ENCODE measurements around the gene PRR5.
A peak's percentile ranks its signal among the peaks of the same experiment; 100 is the strongest.

Gene PRR5

DNA sequence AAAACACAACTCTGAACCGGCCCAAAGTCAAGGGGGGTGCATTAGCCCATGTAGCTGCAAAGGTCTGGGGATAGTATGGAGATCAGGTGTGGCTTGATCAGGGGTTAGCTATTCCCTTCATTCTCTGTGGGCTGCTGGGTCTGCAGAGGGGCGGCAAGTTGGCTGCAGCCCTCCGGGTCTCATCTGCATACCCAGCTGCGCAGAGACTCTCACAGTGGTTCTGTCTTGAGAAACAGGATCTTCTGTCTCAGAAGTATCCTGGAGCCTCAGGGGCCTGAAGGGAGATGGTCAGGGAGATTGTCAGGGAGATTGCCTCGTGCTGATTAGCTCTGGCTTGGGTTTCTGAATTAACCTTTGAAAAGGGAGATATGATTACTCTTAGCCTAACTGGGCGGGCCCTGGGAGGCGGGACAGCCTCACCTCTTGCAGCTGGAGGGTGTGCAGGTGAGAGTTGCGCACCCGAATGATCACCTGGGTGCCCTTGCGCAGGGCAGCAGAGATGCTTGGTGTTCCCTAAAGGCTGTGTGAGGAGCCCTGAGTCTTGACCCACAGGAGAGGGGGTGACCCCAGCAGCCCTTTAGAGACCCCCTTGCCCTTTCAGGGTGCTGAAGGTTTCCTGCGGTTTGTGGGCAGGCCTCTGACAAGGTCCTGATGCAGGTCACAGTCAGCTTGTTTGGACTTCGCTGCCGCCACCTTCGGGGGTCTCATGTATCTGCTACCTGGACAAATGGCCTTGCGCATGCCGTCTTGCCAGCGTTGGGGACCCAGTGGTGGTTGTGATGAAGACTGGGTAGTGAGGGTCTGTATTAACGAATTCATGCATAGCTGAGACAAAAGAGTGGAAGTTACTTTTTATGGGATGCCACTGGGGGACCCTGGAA is 57.7 kb downstream of the PRR5 start:
- DNase-seq, result no peak

DNA sequence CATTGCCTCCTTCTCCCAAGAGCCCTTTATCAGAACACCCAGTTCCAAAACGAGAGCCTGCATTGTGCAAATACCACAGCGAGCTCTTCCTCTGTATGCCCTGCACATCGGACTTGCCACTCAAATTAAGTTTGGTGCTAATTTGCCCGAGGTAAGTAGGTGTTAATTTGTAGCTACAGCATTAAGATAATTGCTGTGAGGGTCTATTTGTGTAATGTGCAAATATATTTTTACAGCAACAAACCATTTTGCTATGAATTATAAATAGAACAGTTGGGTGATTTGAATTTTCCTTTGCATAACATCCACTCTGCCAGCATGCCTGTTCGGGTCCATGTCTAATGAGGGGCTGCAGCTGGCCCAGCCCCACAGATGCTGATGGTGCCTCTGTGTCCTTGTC is 58.5 kb downstream of the PRR5 start:
- DNase-seq, result no peak

- no peak for DNase-seq
These were observed 59.0 kb downstream of the PRR5 start for GRCh38 chr22:44761025-44761424.

- DNase-seq, result no peak
These were observed 62.4 kb downstream of the PRR5 start for GRCh38 chr22:44764373-44764772.

GRCh38 chr22:44764974-44765373 is 63.0 kb downstream of the PRR5 start:
- peak in 1 of 2 donors; percentile 21 for DNase-seq

DNA sequence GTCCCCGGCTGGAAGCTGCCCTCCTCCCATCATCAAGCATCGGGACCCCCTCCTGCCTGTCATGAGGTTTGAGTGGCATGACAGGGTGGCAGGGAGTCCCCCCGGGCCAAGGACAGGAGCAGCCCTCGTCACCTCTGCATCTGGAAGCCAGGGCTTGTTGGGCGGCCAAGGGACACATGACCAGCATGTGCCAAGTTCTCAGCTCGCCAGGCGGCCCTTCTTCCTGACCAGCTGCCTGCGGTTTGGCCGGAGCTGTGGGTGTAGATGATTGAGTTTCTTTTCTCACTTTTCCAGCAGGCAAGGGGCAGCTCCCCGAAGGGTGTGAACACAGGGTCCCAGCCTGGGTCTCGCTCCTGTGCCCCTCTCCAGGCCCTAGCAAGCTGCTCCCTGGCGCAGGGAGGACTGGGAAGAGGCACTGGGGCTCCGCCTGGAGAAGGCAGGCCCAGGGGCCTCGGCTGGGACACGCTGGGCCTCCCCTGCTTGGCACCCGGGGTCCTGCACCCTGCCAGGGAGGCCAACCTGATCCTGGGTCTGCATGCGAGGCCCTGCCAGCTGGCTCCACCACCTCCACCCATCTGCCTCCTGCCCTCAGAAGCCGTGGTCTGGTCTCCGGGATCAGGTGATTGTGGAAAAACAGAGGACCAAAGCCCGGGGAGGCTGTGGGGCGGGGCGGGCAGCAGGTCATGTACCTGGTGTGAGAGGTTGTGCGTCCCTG is 63.7 kb downstream of the PRR5 start:
- peak; percentile 13 for DNase-seq

DNA sequence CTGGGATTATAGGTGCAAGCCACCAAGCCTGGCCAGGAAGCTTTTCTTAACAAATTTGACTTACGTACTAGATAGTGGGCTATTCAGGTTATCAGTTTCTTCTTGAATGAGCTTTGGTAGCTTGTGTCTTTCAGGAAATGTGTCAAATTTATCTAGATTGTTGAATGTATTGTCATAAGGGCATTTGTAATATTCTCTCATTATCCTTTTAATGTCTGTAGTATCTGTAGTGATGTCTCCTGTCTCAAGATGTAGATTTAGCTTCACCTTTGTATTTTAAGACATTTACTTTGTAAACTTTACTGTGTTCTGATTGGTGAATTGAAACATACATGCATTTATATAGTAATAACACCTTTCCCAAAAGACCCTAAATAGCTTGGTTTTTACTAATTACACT is 71.1 kb downstream of the PRR5 start:
- DNase-seq, result no peak

- DNase-seq, result no peak
These were observed 73.9 kb downstream of the PRR5 start for GRCh38 chr22:44775862-44776261.

- no peak for DNase-seq
These were observed 74.8 kb downstream of the PRR5 start for GRCh38 chr22:44776605-44777363.

- DNase-seq, result no peak
These were observed 75.4 kb downstream of the PRR5 start for GRCh38 chr22:44777364-44777755.

DNA sequence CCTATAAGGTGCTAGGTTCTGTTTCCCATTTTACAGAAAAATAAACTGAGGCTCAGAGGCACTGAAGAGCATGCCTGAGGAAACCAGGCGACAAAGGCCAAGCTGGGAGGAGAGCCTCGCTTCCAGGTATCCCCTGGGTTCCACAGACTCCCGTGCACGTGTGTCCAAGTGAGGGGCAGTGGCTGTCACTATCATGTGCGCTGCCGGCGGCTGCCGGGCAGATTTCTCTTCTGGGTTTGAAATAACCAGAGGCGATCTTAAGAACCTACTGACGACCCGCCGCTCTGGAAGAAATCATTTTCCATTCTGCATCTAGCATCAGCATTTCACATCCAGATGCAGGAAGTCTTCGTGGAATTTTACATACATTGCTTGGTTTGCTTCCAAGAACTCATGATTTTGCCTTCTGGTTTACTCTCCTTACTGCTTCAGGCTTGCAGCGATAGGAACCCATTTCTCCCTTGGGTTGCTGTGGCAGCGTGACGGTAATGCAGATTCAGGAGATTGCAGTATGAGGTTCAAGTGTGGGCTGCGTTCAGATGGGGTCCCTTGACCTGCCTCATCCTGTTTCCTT is 79.0 kb downstream of the PRR5 start:
- no peak for DNase-seq

DNA sequence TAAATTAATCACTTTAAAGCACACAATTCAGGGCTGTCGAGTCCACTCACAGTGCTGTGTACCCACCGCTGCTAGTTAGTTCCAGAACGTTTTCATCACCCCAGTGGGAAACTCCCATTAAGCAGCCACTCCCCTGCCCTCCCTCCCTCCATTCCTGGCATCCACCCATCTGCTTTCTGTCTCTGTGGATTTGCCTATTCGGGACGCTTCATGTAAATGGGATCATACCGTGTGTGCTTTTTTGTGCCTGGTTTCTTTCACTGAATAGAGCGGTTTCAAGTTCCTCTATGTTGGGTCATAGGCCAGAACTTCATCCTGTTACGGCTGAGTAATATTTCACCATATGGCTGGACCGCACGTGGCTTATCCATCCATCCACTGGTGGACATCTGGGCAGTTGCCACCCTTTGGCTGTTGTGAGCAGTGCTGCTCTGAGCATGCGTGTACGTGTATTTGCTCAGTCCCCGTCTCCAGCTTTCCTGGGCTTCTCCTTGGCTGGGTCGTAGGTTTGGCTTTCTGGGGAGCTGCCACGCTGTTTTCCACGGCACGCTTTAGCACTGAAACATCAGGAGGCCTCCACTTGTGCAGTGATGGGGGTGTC is 80.5 kb downstream of the PRR5 start:
- no peak for DNase-seq

GRCh38 chr22:44783091-44783490 is 81.1 kb downstream of the PRR5 start:
- DNase-seq, result no peak

DNA sequence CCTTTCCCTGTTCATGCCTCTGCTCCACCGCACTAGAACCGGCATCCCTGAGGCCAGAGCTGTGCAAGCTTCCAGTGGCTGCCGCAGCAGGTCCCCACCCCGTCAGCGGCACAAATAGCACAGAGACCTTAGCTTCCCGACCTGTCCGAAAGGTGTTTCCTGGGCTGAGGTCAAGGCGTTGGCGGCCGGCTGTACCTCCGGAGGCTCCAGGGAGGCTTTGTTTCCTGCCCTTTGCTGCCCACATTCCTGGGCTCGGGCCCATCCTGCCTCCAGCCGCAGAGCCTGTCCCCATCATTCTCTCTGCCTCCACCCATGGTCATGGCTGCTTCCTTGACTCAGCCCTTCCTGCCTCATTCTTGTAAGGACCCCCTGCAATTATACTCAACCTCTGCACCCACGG is 81.6 kb downstream of the PRR5 start:
- no peak for DNase-seq

GRCh38 chr22:44786136-44786535 is 84.1 kb downstream of the PRR5 start:
- DNase-seq, result no peak

DNA sequence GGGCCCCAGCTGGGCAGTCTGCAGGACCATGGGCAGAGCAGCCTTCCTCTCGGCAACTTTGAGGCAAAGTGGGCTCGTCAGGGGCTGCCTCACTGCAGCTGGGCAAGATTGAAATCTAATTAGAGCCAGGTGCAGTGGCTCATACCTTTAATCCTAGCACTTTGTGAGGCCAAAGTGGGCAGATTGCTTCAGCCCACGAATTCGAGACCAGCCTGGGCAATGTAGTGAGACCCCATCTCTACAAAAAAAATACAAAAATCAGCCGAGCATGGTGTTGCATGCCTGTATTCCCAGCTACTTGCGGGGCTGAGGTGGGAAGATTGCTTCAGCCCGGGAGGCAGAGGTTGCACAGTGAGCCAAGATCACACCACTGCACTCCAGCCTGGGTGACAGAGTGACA is 84.6 kb downstream of the PRR5 start:
- DNase-seq, result no peak

Measured in inflammatory macrophage (primary cell).